ENCODE results near the gene RANBP17.
"Not testable (repeated sequence)": the region's sequence is repeated elsewhere in the genome, so short reads cannot be mapped to it uniquely, and the experiment has no call there.

The RANBP17 gene

GRCh38 chr5:171157276-171157675, 295.5 kb downstream of the RANBP17 start:
- DNase-seq (ENCODE audit: low read depth): no peak

- DNase-seq (ENCODE audit: low read depth): no peak
Observed at GRCh38 chr5:171157775-171158174, 296.0 kb downstream of the RANBP17 start.

GRCh38 chr5:171158581-171158980, 296.8 kb downstream of the RANBP17 start:
- no peak for DNase-seq (ENCODE audit: low read depth)

DNA sequence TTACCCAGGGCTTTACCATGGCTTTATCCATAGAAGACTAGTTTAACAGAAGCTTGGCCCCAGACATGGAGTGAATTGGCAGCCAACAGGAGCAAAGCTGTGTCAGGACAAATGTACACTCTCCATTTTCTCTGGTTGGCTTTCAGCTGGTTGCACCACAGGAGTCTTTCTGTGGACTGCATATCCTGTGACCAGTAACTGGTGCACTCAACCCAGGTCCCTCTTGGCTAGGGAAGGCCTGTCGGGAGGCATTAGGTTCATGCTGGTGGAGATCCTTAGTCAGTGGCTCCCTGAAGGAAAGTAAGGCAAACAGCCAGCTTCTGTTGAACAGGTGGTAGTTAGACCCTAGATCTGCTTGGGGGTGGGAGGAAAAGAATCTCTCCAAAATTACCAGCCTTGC, 300.3 kb downstream of the RANBP17 start:
- no peak for DNase-seq (ENCODE audit: low read depth)

GRCh38 chr5:171162596-171162995, 300.8 kb downstream of the RANBP17 start:
- DNase-seq (ENCODE audit: low read depth): no peak

DNA sequence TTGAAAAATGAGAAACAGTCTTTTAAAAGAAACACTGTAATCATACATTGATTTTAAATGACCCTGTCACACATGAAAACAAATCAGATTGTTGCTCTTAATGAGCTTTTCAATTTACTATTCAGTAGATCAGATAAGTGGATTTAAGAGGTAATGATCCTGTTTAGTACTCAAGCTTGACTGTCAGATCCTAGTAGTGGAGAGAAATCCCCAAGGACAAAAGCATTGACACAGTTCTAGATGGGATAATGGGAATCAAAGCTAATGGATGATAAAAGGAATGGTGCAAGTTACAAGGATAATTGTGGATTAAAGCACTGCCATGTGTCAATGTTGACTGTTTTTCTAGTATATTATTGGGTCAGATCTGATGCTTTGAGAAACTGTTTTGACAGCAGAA, 304.9 kb downstream of the RANBP17 start:
- no peak for DNase-seq (ENCODE audit: low read depth)

GRCh38 chr5:171168171-171168570, 306.4 kb downstream of the RANBP17 start:
- DNase-seq (ENCODE audit: low read depth): no peak

- DNase-seq (ENCODE audit: low read depth): not testable (repeated sequence)
Observed at GRCh38 chr5:171174960-171175359, 313.1 kb downstream of the RANBP17 start.

DNA sequence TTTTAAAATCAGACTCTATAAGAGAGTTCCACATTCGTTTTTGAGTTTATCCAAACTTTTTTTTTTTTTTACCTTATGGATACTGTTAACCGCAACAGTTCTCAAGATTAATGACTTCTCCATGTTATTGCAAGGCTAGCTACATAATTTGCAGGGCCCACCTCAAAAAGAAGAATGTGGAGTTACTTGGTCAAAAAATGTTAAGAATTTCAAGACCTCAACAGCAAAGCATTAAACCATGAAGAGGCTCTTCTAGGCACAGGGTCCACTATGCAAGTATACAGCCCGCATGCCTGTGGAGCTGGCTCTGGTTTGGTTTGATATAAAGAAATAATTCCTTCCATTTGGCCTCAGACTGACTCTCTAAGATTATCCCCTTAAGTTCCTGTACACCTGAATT, 313.9 kb downstream of the RANBP17 start:
- DNase-seq (ENCODE audit: low read depth): no peak

- DNase-seq (ENCODE audit: low read depth): not testable (repeated sequence)
Observed at GRCh38 chr5:171178190-171178589, 316.4 kb downstream of the RANBP17 start.

GRCh38 chr5:171188016-171188415, 326.2 kb downstream of the RANBP17 start:
- no peak for DNase-seq (ENCODE audit: low read depth)

DNA sequence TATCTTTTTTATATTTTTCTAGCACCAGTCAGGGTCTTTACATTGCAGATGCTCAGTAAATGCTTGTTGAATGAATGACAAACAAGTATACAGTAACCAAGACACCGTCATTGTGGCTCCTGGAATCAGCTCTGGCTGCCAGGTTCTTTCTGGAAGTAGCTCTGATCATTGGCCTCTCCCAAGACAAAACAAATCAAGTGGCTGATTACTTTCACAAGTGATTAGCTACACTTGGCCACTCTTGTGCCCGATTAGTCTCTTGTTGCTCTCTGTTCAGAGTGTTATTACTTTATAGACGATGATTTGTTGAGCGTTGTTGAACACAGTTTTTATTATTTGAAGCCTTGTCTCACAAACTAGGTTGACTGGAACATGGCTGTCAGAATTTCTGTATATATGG, 327.6 kb downstream of the RANBP17 start:
- DNase-seq (ENCODE audit: low read depth): no peak

- no peak for DNase-seq (ENCODE audit: low read depth)
Observed at GRCh38 chr5:171192111-171192510, 330.3 kb downstream of the RANBP17 start.

DNA sequence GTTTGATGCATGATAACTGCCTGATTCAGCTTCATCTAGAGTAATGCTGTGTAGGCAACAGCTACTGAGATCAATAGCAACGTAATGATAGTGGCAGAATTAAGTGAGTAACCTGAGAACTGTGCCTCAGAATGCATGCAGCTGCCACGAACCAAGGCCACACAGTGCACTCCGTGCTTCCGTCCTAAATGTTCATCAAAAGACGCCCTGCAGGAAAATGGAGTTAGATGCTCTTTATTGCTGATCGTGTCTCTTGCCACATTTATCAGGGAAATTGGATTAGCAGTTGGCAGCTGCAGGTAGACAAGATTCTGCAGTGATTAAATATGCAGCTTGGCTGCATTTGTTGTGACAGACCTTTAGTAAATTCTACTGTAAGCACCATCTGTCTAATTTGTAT, 339.5 kb downstream of the RANBP17 start:
- no peak for DNase-seq (ENCODE audit: low read depth)

GRCh38 chr5:171205375-171205774, 343.6 kb downstream of the RANBP17 start:
- DNase-seq (ENCODE audit: low read depth): no peak

DNA sequence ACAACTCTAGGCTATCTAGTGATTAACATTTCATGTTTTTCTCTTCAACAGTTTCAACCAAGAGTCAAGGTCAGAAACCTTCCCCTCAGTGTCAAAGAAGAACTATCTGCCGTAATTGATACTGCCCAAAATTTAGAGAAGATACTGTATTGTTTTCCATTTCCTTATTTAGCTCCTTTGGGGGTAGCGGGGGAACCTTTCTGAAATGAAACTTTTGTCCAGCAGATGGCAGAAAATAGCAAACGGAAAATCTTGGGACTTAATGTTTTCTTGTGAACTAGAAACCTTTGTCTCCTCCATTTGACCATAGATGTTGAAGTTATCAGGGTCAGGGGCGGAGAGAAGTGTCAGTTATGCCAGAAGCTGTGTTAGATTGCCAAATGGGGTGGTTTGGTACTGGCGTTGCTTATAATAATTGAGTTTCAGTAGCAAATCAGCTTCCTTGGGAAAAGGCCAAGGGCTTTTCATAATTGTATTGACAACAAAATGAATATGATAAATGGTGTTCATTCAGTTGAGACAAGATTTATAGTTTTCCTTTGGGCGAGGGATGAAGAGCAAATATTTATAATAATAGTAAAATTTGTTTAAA, 345.5 kb downstream of the RANBP17 start:
- DNase-seq (ENCODE audit: low read depth): no peak

DNA sequence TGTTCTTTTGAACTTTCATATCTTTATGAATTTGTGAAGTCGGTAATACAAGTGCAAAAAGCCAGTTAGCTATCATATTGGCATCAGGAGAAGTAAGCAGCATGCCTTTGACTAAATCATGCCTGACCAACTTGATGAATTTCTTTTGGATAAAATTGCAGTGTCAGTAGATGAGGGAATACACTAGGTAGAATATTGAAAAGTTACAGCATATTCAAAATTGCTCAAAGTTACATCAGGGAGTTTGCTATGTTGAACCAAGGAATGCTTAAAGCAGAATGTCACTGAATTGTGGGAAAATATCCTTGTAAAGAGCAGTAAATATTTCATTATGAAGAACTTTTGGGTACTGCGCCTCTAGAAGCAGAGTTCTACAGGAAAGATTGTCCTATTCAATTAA, 360.1 kb downstream of the RANBP17 start:
- no peak for DNase-seq (ENCODE audit: low read depth)

- no peak for DNase-seq (ENCODE audit: low read depth)
Observed at GRCh38 chr5:171223927-171224326, 362.1 kb downstream of the RANBP17 start.

GRCh38 chr5:171226096-171226754, 364.4 kb downstream of the RANBP17 start:
- no peak for DNase-seq (ENCODE audit: low read depth)

DNA sequence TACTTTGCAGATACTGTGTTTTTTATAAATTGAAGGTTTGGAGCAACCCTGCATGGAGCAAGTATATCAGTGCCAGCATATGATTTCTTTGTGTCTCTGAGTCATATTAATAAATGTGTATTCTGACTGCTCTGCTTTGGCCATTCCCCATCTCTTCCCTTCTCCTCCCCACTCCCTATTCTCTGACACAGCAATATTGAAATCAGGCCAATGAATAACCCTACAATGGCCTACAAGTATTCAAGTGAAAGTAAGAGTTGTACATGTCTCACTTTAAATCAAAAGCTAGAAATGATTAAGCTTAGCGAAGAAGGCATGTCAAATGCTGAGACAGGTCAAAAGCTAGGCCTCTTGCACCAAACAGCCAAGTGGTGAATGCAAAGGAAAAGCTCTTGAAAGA, 365.0 kb downstream of the RANBP17 start:
- DNase-seq (ENCODE audit: low read depth): no peak

GRCh38 chr5:171236651-171237050, 374.8 kb downstream of the RANBP17 start:
- no peak for DNase-seq (ENCODE audit: low read depth)

- no peak for DNase-seq (ENCODE audit: low read depth)
Observed at GRCh38 chr5:171242521-171242920, 380.7 kb downstream of the RANBP17 start.

- DNase-seq (ENCODE audit: low read depth): no peak
Observed at GRCh38 chr5:171246231-171246630, 384.4 kb downstream of the RANBP17 start.

- no peak for DNase-seq (ENCODE audit: low read depth)
Observed at GRCh38 chr5:171249460-171249859, 387.6 kb downstream of the RANBP17 start.

Data from stimulated activated CD4-positive, alpha-beta T cell treated with anti-CD3 and anti-CD28 coated beads, Interleukin-2, amount 100 ng/mL, for 4 hours (primary cell).